Fibroblast of skin of right biceps (primary cell): ENCODE data around the gene KRT3.
A peak's percentile ranks its signal among the peaks of the same experiment; 100 is the strongest.
"Not testable (repeated sequence)": the region's sequence is repeated elsewhere in the genome, so short reads cannot be mapped to it uniquely, and the experiment has no call there.

Source experiments
- DNase-seq: peaks from one replicate; pipeline ENCODE4 v3.0.0-alpha.2; 2013

The KRT3 gene

GRCh38 chr12:52796839-52797528 lies 1.1 kb upstream of the KRT3 start:
- no peak for DNase-seq

DNA sequence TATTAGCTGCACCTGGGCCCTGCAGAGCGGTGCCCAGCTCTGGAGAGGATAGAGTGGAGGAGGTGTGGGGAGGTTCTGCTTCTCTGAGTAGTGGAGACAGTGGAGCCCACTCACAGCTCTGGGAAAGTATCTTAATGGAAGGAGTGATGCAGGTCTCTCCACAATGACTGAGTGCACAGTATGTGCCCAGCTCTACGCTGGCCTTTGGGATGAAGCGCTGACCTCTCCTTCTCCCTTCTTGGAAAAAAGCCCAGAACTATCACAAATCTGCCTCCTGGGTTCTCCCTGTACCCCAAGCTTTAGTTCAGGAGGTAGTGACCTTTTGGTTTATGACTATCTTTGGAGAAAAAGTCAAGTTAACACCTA lies 495 bp upstream of the KRT3 start:
- DNase-seq: no peak

DNA sequence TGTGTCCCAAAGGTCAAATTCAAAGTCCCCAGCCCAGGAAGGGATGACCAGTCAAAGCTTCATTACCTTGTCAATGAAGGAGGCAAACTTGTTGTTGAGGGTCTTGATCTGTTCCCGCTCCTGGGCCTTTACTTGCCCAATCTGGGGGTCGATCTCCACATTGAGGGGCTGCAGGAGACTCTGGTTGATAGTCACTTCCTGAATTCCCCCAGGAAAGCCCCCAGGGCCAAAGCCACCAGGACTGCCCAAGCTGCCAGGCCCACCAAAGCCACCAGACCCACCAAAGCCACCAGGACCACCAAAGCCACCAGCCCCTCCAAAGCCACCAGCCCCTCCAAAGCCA lies 614 bp downstream of the KRT3 start:
- DNase-seq: not testable (repeated sequence)

GRCh38 chr12:52794479-52795331 lies 1.2 kb downstream of the KRT3 start:
- DNase-seq: peak; percentile 81

- DNase-seq: no peak
Observed at GRCh38 chr12:52792185-52793029, 3.5 kb downstream of the KRT3 start.

DNA sequence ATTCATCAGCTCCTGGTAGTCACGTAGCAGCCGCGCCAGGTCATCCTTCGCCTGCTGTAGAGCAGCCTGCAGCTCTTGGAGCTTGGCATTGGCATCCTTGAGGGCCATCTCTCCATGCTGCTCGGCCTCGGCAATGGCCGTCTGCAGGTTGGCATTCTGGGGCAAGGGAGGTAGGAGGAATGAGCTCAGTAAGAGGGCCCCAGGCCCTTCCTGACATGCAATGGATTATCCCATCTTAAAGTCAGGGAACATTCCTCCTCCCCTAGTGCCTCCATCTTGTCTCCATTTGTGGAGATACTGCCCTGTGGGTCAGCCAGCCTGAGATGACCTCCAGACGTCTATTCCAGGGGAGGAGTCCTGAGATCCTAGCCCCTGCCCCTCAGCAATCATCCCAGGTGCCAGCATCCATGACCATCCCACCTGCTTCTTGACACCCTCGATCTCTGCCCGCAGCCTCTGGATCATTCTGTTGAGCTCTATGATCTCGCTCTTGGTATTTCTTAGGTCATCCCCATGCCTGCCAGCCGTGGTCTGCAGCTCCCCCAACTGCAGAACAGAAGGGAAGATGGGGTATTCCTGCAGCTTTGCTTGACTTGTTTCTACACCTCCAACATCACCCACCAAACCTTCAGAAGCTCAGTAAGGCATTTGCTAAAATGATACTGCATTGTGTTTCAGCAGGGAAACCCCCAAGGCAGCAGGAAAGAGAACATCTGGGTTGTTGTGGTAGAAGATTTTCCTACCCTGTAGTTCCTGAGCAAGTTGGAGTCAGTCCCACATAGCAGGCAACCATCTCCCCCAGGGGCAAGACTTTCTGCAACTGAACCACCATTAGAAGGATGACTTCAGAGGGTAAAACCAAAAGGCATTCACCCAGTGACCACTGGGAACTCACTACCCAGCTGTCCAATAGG lies 4.4 kb downstream of the KRT3 start:
- no peak for DNase-seq

GRCh38 chr12:52790427-52791270 lies 5.3 kb downstream of the KRT3 start:
- DNase-seq: no peak

DNA sequence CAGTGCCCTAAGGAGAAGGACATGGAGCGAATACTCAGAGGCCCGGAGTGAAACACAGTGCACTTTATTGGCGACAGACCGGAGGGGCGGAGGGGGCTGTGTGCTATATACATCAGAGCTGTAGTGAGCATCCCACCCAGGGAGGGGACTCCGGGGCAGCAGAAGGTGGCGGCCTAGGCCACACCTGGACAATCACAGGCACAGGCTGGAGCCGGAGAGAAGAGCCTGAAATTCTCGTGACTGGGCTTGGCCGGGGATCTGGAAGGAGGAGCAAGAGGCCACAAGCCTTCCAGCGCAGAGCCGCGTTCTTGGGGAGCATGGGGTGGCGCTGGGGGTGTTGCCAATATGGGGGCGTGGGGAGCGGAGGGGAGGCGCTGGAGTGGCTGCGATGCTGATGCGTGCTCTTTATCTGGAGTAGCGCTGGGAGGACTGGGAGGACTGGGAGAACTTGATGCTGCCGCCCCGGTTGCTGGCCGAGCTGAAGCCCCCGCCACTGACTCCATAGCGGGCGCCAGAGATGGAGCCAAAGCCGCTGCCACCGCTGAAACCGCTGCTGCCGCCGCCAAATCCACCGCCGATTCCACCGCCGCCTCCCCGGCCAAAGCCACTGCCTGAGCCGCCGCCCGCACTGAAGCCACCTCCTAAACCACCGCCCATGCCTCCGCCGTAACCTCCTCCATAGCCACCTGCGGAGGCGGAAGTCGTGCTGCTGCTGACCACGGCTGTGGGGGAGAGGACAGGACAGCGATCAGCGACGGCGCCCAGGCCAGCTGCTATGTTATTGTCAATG lies 6.1 kb downstream of the KRT3 start:
- peak; percentile 3 for DNase-seq

DNA sequence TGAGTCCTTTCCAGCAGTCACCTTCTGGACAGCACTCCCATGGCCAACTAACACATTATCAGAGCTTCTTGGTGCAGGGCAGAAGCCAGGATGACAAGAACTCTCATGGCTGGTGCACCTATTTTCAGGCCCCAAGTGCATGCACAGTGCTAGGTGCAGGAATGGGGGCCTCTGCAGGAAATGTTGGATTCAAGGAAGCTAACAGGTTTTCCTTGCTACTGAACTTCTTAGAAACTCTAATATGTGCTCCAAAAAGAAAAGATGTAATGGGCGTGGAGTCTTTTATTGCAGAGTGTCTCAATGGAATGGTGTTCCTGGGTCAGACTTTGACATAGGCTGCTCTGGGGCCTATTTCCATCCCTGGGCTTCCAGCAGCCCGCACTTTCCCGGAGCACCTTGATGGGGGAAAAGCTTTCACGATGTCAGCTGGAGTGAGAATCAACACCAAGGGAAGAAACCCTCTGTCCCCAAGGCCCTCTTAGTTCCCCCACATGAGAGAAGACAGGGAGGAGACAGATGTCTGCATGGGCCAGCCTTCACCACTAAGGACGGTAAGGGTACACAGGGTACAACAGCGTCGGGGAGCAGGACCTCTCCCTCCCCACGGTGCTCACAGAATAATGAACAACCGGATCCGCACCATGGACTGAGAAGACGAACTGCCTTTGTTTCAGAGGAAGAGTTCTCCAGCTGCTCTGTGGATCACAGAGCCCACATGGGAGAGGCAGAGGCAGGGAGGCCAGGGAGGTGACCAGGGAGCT lies 6.9 kb downstream of the KRT3 start:
- no peak for DNase-seq

GRCh38 chr12:52788192-52788875 lies 7.6 kb downstream of the KRT3 start:
- no peak for DNase-seq

GRCh38 chr12:52787324-52788191 lies 8.4 kb downstream of the KRT3 start:
- no peak for DNase-seq

DNA sequence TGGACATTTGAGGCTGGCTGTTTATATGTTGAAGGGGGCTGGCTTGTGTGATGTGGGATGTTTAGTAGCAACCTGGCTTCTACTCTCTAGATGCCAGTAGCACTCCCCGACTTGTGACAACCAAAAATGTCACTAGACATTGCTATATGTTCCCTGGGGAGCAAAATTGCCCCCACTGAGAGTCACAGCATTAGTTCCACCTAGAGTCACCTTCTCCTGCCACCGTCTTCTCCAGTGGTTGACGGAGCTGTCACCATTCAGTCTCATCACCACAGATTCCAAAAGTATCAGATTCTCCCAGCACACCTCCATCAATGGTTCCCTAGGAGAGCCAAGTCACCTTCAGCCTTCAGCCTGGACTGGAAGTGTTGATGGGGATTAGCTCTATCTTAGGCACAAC lies 11.0 kb downstream of the KRT3 start:
- DNase-seq: no peak

DNA sequence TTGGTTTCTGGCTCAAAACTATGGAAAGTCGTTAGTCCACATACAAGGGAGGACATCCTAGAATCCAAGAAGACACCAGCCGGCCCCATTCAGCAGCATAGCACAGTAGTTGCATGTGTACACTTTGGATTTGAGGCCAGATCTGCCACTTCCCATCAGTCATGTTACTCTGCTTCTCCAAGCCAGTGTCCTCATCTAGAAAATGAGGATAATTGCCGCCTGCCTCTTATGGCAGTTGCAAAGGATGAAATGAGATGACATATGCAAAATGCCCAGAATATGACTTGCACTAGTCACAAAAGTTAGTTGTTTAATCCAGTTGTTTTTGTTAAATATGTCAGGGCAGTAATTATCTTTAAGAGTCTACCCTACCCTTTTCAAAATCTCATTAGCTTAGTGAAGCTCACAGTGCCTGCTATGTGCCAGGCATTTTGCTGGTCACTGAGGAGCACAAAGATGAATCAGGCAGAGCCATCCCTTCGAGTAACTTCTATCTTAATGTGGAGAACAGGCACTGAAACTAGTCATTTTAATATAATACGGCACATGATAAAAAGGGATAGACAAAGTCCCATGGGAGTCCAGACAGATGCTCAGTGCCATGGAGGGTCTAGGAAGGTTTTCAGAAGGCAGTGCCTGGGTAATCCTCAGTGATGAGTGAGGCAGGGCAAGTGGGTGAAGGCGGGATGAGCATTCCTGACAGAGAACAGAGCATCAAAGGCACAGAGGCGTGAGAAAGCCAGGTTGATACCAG lies 12.2 kb downstream of the KRT3 start:
- no peak for DNase-seq

- no peak for DNase-seq
Observed at GRCh38 chr12:52782502-52782901, 13.4 kb downstream of the KRT3 start.

GRCh38 chr12:52781399-52782082 lies 14.4 kb downstream of the KRT3 start:
- DNase-seq: no peak

DNA sequence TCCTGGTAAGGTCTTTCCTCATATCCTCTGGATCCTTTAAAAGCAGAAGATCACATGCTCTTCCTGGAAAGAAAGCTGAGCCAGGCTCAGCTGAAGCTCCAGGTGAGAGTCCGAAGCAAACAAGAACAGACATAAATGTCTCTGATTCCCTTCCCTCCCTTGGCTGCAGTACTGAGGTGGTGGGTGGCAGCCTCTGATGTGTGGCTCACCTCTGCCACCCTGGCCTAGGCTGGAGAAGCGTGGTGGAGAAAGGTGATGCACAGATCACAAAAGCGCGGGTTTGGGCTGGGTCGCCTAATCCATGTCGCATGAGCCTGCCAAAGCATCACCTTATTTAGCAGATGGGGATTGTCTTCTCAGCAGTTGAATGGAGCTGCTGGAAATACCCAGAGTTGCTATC lies 16.0 kb downstream of the KRT3 start:
- no peak for DNase-seq

DNA sequence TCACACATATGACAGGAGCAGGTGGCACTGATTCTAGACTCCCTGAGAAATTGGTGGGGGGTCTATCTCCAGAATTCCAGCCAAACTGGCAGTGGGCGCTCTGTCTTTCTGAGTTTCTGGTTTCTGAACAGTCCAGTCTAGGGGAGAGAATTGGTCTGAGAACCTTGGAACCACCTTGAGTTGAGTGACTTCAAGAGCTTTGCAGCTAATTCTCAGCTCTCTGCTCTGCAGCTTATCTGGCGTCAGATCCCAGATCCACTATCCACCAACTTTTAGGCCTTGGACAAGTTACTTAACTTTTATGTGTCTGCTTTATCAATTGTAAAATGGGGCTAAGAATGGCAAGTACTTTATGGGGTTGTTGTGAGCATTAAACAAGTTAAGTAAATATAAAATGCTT lies 17.1 kb downstream of the KRT3 start:
- no peak for DNase-seq
